Stomach (tissue), 4 donors: ENCODE results near the gene CCDC148.

Experiments
- EP300 ChIP-seq: sonication (generic); formaldehyde crosslinking; IDR thresholded peaks from one replicate; pipeline ENCODE4 v1.6.1; 2017; ENCODE audit warnings: antibody characterized with exemption
- POLR2A ChIP-seq, 4 donors: fragments of 450-650 bp; IDR thresholded peaks; one replicate each; pipeline ENCODE4 v1.6.1; 2016; ENCODE audit warnings: antibody characterized with exemption in 4 of 4, control low read depth in 2 of 4, mild to moderate bottlenecking in 1 of 4, moderate library complexity in 1 of 4
- POLR2AphosphoS5 ChIP-seq, 3 donors: sonication (generic); formaldehyde crosslinking; IDR thresholded peaks; one replicate each; pipeline ENCODE4 v1.6.1; 2016; ENCODE audit warnings: antibody characterized with exemption in 3 of 3
- TF ChIP-seq, protein P1 (sequence below), 7 experiments: fragments of 450-650 bp in 4 of 7; fragments of 200-600 bp in 3 of 7; sonication (generic) in 3 of 7; IDR thresholded peaks; one replicate each; pipeline ENCODE4 v1.5.1; 2016 to 2019; ENCODE audit warnings: antibody characterized with exemption in 7 of 7, control low read depth in 2 of 7, mild to moderate bottlenecking in 1 of 7

DNA sequence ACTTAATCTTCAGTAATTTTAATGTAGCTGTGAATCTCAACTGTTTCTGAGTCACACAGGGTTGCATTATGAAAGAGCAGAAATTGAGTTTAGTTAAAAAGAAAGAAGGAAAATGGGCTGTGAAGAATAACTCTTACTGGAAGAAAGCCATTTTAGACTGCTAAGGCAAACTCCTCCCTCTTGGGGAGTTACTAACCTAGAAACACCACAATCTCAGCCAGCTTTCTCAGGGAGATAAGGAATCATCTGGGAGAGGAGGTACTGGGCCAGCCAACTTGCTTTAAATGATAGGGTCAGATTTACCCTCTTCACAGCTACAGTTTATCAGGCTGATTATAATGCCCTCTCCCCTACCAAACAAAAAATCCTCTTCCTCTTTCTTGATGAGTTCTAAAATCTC is 119.5 kb downstream of the CCDC148 start:
- TF ChIP-seq POLR2A (IDR thresholded peaks at IDR 0.05) (no peak), POLR2AphosphoS5 (IDR thresholded peaks at IDR 0.05) (no peak), EP300 (no peak)
- TF ChIP-seq, protein P1, sequence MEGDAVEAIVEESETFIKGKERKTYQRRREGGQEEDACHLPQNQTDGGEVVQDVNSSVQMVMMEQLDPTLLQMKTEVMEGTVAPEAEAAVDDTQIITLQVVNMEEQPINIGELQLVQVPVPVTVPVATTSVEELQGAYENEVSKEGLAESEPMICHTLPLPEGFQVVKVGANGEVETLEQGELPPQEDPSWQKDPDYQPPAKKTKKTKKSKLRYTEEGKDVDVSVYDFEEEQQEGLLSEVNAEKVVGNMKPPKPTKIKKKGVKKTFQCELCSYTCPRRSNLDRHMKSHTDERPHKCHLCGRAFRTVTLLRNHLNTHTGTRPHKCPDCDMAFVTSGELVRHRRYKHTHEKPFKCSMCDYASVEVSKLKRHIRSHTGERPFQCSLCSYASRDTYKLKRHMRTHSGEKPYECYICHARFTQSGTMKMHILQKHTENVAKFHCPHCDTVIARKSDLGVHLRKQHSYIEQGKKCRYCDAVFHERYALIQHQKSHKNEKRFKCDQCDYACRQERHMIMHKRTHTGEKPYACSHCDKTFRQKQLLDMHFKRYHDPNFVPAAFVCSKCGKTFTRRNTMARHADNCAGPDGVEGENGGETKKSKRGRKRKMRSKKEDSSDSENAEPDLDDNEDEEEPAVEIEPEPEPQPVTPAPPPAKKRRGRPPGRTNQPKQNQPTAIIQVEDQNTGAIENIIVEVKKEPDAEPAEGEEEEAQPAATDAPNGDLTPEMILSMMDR (IDR thresholded peaks at IDR 0.05), result no peak
